HG02571 (cell line): ENCODE measurements around the gene GTF2H4.

Source experiments
- ATAC-seq: cut with Tn5 transposase; IDR thresholded peaks from one replicate; pipeline ENCODE4 v1.9.1; 2021; ENCODE audit warnings: mild to moderate bottlenecking, moderate library complexity; ENCODE audit not compliant: unreplicated experiment

The GTF2H4 gene

GRCh38 chr6:30951907-30952469, 44.0 kb downstream of the GTF2H4 start:
- ATAC-seq: no peak

GRCh38 chr6:30954631-30955366, 46.8 kb downstream of the GTF2H4 start:
- no peak for ATAC-seq

DNA sequence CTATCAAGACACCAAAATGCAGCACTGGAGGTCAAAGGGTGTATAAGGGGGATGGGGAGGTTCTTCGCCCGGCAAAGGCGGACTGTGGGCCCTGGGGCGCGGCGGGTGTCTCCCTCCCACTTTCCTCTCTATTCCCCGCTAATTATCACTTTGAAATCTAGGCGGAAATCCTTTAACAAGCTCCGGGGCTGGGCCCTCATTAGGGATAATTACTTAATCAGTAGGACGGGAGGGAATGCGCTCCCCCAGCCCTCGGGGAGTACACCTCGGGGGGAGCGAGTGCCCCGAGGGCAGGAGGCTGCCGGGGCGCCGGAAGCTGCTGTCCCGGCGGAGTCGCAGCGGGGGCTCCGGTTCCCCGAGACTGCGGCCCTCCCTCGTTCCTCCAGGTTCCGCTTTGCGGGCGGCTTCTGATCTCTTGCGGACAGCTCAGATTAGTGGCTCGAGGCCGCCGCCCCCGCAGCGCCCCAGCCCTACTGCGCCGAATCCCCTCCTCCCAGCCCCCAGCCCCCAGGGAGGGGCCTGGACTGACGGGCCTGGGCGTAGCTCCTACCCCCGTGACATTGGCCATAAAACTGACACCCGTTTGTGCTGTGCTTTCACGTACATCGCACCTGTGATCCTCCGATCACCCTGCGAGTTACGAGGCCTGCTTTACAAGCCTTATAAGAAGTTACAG, 47.5 kb downstream of the GTF2H4 start:
- ATAC-seq: no peak

- no peak for ATAC-seq
Observed at GRCh38 chr6:30957716-30958115, 49.7 kb downstream of the GTF2H4 start.

DNA sequence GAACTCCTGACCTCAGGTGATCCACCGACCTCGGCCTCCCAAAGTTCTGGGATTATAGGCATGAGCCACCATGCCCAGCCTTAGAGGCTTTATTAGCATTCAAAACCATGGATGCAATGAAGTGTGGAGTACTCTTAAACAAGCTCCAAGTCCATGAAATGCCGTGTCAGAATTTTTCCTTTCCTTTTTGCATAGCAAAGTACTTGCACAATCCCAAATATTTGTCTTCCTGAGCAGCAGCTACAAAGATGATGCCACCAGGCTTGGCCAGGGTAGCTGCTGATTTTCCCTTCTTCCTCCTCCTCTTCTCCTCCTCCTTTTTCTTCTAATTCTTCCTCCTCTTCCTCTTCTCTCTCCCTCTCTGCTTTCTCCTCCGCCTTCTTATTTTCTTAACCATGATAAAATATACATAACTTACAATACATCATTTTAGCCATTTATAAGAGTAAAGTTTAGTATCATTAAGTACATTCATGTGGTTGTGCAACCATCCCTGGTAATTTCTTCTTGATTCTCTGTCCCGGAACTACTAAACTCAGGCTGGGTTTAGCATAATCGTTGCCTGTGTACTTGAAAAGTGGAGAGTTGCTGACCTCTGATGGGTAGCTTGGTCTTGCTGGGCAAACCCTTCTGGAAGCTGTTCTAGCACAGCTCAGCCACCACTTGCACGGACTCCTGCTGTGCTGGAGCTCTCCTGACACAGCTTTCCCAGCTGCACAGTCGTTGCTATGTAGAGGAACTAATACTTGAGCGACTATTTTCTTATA, 53.1 kb downstream of the GTF2H4 start:
- no peak for ATAC-seq

GRCh38 chr6:30962716-30963115, 54.7 kb downstream of the GTF2H4 start:
- ATAC-seq: no peak

- ATAC-seq: no peak
Observed at GRCh38 chr6:30963641-30964040, 55.6 kb downstream of the GTF2H4 start.
